GM18861 (cell line): ENCODE results near the gene ULK4.

Experiments
- ATAC-seq: cut with Tn5 transposase; IDR thresholded peaks from one replicate; pipeline ENCODE4 v1.9.1; 2021; ENCODE audit not compliant: unreplicated experiment

The ULK4 gene

DNA sequence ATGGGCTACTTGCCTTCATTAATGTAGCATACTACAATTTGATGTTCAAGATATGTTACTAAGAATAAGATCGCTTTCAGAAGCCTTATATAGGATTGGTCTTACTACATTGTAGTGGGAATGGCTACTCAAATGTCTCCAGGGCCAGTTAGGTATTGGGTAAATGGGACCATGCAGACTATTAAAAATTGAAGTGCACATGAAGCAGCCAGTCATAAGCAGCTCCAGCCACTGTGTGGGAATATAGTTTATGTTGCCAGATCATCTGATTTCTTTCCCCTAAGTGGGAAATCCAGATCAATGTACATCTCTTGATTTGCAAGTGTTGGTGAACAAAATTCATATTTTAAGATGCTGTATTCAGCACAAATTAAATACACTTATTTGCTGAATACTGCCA, 757.5 kb downstream of the ULK4 start:
- no peak for ATAC-seq

DNA sequence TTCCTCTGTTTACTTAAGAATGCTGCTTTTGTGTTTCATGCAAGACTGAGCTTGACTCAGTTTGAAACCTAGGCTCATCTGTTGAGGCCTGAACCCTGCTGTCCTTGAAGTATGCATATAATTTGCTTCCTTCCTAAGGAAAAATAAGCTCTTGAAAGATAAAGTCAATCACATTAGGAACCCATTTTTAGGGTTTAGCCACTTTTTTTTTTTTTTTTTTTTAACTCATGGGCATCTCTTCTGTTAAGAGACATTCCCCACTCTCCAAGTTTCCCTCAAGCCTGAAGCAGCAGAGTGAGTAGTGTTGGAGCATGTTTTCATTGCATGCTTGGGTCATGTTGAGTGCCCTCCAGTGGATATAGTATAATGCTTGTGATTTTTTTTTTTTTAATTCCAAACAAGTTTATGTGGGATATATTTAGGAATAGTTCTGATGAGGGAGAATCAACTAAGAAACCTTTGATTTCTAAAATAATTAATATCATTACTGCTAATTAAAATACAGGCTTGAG, 759.0 kb downstream of the ULK4 start:
- ATAC-seq, result no peak

DNA sequence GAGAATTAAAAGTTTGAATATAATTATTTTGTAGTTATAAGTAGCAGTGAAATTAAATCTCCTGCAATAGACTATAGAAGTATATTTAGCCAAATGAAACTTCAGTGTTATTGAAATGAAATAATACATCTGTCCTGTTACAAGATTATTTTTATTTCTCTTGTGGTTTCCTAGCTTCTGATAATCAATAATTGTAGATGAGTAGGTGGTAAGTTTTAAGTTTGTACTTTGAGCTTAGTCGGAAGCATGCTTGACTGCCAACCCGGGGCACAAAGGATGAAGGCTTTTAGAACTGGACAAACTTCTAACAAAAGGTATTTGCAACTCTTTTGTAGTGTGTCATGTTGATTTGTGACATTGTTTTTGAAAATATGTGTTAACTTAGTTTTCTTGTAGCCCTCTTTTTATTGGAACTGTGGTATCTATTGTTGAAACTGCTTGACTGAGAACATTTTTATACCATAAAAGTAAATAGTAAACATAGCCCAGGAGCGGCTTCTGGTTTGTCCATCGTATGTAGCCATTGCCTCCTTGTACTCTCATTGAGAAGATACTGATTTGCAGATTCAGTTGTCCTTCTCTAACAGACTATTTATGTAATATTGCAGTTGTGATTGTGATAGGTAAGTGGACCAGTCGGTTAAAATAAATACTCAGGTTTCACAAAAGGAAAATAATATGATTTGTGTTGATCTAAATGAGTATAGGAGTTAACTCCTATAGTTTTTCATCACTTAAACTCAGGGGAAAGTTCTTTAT, 759.6 kb downstream of the ULK4 start:
- ATAC-seq, result no peak

DNA sequence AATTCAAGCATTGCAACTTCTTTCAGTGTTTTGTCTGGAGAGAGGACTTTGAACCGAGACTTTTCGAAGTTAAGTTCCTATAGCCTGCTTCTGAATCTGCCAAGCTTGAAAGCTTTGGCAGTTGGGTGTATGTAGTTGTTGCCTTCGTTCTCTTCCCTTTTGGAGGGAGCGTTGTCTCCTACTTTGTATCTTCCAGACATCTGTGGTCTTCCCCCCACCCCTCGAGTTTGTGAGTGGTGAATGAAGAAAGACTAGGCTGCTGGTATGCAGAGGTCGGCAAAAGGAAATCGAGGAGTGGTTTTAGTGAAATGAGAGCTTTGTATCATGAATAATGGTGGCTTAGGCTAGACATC, 761.3 kb downstream of the ULK4 start:
- ATAC-seq, result no peak

DNA sequence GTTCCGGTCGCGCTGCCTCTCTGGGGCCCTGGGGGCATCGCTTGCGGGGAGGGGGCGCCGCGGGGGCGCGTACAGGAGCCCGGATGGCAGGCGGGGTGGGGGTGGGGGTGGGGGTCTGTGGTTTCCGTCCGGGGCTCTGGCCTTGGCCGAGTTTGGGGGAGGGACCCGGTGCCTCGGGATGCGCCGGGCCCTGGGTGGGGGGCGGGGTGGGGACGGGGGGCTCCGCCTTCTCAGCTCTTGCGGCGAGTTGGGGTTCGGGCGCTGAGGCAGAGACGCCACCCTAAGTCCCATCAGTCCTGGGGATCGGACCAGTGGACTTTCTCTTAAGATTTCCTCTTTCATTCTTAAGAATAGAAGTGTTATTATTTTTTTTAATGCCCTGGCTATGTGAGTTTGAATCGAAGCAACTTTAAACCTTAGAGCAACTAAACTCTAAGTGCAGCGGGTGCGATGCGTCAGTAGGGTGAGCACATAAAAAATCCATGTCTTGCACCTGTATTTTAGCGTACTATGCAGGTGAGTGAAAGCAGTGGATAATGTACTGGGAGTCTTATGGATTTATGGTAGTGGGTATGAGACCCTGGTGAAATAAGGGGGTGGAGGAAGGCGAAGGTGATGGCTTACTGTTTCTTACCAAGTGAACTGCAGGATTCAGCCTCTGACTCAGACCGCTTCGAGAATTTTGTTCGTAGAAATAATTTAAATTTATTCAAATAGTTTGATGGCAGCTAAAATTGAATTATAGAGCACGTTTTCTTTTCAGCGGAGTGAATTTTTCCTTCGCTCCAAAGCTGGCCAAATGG, 761.8 kb downstream of the ULK4 start:
- ATAC-seq, result no peak

DNA sequence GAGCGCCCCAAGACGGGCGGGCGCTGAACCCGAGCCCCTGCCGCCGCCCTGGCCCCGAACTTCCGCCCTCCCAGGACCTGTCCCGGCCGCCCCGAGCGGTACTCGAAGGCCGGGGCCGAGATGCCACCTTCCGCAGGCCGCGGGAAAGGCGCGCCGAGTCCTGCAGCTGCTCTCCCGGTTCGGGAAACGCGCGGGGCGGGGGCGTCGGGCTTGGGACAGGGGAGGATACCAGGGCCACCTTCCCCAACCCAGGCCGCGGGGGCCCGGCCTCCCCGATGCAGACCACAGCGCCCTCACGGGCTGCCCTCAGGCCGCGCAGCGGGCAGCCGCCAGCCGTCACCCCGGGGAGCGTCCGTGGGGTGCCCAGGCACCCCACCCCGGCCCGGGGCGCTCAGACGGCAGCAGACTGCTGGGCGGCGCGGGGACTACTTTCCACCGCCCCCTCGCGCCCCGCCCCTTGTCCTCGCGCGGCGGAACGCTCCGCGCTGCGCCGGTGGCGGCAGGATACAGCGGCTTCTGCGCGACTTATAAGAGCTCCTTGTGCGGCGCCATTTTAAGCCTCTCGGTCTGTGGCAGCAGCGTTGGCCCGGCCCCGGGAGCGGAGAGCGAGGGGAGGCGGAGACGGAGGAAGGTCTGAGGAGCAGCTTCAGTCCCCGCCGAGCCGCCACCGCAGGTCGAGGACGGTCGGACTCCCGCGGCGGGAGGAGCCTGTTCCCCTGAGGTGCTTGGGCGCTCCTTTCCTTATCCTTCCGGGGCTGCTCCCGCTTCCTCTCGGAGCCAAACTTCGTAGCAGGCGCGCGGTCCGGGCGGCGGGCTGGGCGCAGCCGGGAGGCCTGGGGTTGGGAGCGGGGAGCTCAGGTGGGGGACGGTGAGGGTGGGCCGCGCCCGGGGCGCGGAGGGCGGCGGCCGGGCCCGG, 762.7 kb downstream of the ULK4 start, which contains the start of gene CTNNB1:
Gene CTNNB1 (plus strand): TSS at position 556 of the 916 bp plus-strand sequence. CDS start 24,564 bp downstream, outside the sequence.
- peak; percentile 72 for ATAC-seq

DNA sequence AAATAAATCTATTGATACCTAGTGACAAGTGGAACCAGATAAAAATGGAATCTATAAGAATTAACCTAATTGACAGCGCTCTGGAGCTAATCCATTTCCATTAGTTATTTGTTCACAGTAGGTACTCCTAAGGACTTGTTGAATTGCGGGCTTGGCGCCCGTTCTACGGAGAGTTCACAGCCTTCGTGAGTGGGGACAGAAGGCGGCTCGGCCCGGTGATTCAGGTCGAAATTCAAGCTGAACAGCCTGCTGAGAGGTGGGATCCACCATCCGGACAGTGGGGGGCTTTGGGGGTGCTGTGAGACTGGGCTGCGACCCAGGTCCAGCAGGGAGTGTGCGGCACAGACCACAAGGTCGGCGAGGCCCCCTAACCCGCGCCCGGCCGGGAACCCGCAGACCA, 763.4 kb downstream of the ULK4 start:
- ATAC-seq, result no peak

DNA sequence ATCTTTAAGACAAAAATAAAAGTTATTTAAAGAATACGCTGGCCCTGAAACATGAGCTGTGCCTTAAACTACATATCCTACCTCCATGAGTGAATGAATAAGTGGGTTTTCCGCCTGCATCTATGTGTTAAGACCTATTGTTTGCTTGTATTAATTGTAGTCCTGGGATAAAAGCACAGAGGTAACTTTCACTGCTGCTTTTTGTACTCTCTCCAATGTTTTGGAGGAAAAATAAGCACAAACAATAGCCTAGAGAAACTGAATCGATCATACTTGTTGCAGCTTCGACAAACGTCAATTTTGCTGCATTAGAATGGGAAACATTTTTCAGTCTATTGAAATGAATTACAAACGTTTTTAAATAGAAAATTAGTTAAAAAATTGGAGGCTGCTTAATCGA, 763.9 kb downstream of the ULK4 start:
- ATAC-seq, result no peak
